22Rv1 (cell line): ENCODE measurements around the gene BAHCC1.

Source experiments
- ZFX ChIP-seq: fragments of 450-650 bp; IDR thresholded peaks from 2 replicates; pipeline ENCODE4 v1.6.1; 2017; ENCODE audit warnings: antibody characterized with exemption, borderline replicate concordance
- TF ChIP-seq, protein P1 (sequence below): fragments of 450-650 bp; IDR thresholded peaks from 2 replicates; pipeline ENCODE4 v1.5.1; 2017; ENCODE audit warnings: mild to moderate bottlenecking

DNA sequence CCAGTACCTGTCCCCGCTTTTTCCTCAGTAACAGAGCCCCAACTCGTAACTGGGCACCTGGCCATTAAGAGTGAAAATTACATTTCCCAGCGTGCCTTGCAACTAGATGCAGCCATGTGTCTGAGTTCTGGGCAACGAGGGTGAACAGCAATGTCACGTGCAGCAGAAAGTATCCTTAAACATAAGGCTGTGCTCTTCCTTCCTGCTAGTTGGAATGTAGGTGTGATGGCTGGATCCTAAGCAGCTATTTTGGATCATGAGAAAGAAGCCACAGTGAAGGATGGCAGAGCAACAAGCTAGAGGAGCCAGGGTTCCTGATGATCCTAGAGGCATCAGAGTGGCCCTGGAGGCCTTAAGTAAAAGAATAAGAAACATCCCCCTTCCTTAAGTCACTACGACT, 81.4 kb downstream of the BAHCC1 start:
- TF ChIP-seq, protein P1, sequence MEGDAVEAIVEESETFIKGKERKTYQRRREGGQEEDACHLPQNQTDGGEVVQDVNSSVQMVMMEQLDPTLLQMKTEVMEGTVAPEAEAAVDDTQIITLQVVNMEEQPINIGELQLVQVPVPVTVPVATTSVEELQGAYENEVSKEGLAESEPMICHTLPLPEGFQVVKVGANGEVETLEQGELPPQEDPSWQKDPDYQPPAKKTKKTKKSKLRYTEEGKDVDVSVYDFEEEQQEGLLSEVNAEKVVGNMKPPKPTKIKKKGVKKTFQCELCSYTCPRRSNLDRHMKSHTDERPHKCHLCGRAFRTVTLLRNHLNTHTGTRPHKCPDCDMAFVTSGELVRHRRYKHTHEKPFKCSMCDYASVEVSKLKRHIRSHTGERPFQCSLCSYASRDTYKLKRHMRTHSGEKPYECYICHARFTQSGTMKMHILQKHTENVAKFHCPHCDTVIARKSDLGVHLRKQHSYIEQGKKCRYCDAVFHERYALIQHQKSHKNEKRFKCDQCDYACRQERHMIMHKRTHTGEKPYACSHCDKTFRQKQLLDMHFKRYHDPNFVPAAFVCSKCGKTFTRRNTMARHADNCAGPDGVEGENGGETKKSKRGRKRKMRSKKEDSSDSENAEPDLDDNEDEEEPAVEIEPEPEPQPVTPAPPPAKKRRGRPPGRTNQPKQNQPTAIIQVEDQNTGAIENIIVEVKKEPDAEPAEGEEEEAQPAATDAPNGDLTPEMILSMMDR = no peak
- no peak for TF ChIP-seq ZFX
